ENCODE measurements around the gene SBNO2.

The SBNO2 gene

DNA sequence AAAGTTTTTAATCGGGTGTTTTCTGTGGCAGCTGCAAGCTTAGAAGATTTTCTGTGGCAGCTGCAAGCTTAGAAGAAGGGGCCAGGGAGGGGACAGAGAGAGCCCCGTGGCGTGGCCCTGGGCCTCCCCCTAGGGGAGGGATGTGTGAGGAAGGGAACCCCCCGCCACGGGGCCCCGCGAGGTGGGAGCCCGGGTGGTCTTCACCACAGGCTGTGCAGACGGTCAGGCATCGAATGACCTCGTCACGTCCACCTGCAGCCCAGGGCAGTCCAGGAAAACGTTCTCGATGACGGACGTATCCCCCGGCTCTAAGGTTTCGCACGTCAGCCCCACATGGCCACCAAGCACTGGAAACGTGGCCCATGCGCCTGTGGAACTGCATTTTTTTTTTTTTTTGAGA lies 87.5 kb downstream of the SBNO2 start:
- DNase-seq = no peak

DNA sequence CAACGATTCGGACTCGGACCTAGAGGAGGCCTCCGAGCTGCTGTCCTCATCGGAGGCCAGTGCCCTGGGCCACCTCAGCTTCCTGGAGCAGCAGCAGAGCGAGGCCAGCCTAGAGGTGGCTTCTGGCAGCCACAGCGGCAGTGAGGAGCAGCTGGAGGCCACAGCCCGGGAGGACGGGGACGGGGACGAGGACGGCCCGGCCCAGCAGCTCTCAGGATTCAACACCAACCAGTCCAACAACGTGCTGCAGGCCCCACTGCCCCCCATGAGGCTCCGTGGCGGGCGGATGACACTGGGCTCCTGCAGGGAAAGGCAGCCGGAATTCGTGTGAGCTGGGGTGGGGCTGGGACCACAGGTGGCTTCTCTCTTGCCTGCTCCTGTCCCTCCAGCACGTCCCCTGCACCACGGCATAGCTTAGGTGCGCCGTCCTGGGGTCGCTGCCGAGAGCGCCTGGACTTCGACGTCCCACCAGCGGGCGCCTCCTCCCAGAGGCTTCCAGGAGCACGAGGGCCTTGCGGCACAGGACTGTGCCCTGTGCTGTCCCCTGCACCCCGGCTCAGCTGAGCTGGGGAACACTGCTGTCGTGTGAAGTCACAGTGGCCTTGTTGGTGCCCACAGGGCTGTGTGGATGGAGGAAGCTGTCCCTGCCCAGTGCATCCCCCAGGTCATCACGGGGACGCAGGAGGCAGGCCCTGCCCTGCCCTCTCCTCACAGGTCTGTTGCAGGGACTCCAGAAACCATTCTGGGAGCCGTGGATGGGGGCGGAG lies 88.2 kb downstream of the SBNO2 start:
- DNase-seq = no peak

DNA sequence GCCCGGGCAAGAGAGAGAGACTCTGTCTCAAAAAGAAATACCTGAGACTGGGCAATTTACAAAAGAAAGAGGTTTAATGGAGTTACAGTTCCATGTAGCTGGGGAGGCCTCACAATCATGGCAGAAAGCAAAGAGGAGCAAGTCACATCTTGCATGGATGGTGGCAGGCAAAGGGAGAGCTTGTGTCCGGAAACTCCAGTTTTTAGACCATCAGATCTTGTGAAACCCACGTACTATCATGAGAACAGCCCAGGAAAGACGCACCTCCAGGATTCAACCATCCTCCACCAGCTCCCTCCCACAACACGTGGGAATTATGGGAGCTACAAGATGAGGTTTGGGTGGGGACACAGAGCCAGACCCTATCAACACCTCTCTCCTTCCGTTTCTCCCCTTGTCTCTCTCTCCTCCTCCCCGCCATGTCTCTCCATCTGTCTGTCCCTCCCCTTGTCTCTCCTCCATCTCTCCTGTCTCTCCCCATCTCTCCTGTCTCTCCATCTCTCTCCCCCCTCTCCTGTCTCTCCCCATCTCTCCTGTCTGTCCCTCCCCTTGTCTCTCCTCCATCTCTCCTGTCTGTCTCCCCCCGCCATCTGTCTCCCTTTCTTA lies 88.9 kb downstream of the SBNO2 start:
- DNase-seq = no peak

DNA sequence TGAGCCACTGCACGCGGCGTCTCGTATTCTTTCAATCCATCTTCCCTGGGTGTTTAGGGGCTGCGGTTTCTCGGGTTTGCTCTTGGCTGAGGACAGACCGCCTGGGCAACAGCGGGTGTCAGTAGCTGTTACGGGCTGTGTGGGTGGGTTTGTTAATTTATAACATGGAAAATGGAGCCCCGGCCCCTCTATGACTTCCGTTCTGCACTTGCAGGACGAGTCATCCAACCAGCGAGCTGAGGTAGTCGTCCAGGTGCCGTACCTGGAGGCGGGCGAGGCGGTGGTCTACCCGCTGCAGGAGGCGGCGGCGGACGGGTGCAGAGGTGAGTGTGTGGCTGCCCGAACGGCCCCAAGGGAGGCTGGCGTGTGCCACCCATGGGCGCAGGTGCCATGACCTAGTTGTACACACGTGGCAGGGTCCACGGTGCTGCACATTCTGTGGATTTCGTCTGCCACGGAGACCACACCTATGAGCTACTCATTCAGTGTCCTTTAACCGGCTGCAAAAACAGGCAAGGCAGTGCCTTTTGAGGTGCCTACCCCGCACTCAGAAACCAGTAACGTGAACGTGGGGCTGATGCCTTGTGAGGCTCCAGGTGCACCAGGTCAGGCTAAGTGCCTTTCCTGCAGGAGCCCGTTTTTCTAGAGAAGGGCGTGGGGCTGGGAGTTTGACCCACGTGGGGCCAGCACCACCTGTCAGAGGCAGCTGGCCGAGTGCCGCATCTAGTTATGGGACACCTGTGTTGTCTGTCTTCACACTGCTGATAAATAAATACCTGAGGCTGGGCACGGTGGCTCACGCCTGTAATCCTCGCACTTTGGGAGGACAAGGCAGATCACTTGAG lies 89.8 kb downstream of the SBNO2 start:
- DNase-seq = no peak

DNA sequence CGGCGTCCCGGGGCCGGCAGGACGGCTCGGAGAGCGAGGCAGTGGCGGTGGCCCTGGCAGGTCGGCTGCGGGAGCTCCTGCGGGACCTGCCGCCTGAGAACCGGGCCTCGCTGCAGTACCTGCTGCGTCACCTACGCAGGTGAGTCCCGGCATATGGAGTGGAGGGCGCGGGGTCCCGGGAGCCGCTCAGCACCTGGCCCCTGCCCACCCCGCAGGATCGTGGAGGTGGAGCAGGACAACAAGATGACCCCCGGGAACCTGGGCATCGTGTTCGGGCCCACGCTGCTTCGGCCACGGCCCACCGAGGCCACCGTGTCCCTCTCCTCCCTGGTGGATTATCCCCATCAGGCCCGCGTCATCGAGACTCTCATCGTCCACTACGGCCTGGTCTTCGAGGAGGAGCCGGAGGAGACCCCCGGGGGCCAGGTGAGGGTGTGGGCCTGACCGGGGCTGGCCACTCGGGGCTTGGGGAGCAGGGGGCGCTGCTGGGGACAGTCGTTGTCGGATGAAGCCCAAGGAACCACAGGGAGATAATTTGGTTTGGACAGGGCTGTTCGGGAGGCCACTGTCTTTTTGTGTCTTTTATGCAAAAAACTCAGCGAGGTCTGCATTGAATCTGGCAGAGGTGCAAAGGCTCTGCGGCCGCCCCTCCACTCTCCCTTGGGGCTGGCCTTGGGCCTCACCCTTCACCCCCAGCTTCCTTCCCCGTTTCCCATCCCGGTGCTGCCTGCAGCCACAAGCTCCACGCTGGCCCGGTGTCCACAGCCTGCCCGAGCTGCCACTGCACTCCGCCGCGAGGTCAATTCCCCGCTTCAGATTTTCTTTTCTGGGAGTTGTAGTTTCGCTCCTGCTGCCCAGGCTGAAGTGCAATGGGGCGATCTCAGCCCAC lies 90.9 kb downstream of the SBNO2 start:
- DNase-seq = no peak

DNA sequence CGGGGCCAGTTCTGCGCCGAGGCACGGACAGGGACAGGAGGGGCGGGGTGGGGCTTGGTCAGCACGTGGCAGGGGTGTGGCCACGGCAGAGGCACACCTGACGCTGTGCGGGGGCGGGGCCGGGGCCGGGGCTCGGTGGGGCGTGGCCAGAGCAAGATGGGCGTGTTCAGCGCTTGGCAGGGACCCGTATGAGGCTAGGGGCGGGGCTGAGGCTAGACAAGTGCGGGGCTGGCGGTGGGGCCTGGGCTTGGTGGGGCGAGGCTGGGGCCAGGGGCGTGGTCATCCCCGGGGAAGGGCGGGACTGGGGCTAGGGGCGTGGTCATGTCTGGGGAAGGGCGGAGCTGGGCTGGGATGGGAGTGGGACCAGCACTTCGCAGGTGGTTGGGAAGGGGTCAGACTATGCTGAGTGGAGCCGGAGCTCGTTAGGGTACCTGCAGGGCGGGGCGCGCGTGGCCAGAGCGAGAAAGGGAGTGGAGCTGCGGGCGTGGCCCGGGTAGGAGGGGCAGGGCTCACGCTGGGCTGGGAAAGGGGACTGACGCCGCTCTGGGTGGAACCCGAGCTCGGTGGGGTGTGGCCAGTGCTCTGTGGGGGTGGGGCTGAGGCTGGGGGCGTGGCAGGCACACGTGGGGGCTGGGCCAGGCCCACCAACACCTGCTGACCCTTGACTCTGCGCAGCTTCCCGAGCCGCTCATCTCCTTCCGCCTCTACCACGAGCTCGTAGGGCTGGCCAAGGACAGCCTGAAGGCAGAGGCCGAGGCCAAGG lies 91.7 kb downstream of the SBNO2 start:
- peak; percentile 93 for DNase-seq

DNA sequence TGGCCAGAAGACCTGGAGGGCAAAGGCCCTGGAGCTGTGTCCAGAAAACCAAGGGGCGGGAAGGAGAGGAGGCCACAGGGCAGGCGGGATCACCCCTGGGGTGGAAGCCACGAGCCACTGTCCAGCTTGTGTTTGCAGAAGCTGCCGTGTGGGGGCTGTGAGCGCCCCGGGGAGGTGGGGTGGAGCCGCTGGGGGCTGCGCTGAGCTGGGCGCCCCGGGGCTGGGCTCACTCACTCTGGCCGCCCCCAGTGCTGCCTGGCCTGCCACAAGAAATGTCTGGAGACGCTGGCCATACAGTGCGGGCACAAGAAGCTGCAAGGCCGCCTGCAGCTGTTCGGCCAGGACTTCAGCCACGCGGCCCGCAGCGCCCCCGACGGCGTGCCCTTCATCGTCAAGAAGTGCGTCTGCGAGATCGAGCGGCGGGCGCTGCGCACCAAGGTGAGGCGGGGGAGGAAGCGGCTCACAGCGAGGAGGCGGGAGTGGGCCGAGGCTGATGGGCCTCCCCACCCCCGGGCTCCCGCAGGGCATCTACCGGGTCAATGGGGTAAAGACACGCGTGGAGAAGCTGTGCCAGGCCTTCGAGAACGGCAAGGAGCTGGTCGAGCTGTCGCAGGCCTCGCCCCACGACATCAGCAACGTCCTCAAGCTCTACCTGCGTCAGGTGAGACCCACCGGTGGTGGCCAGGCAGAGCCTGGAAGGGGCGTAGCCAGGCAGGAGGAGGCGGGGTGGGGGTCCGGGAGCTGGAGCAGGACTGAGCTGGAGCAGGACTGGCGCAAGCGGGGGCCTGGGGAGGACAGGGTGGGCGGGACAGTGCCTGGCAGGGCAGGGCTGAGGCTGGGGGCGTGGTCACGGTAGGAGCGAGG lies 92.5 kb downstream of the SBNO2 start:
- no peak for DNase-seq

DNA sequence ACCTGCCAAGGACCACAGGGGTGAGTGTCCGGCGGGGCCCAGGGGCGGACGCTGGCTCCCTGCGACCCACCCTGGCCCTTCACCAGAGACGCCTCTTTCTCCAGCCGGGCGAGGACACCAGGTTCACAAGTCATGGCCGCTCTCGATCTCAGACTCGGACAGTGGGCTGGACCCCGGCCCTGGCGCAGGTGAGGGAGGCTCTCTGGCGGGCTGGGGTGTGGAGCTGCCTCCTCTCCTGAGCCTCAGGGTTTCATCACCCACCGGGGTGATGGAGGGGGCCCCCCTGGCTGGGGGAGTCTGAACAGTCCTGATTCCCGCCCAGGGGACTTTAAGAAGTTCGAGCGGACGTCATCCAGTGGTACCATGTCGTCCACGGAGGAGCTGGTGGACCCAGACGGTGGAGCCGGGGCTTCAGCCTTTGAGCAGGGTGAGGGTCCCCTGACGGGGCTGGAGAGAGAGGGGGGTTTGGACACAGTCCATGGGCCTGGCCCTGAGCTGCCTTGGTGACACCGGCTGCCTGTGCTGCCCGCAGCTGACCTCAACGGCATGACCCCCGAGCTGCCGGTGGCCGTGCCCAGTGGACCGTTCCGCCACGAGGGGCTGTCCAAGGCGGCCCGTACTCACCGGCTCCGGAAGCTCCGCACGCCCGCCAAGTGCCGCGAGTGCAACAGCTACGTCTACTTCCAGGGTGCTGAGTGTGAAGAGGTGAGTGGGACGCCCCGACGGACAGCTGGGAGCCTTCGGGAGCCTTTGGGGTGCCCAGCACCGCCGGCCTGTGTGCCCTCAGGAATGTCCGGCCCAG lies 93.5 kb downstream of the SBNO2 start:
- DNase-seq = no peak

DNA sequence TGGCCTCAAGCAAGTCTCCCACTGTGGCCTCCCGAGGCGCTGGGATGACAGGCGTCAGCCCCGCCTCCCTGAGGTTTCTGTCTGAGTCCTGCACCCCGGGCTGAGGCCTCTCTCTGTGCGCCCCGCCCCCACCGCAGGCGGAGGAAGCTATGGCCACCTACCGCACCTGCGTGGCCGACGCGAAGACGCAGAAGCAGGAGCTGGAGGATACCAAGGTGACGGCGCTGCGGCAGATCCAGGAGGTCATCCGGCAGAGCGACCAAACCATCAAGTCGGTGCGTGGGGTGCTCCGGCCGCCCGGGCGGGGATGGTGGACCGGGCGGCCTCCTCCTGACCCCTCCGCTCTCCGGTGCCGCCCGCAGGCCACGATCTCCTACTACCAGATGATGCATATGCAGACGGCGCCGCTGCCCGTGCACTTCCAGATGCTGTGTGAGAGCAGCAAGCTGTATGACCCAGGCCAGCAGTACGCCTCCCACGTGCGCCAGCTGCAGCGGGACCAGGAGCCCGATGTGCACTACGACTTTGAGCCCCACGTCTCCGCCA lies 94.4 kb downstream of the SBNO2 start:
- DNase-seq = peak; percentile 53

DNA sequence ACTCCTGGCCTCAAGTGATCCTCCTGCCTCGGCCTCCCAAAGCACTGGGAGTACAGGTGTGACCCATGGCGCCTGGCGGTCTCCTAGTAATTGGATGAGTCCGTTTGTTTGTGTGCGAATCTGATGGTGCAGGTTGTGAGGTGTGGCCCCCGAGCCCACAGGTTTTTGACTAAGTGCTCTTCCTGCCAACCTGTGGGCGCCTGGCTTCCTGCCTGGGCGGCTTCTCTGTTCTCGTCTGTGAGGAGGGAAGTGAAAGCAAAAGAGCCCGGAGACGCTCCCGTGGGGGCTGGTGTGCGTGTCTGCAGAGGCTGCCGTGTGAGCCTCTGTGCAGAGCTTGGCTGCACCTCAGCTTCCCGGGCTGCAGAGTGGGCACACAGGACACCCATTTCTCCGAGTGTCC lies 97.1 kb downstream of the SBNO2 start:
- DNase-seq = peak; percentile 94

DNA sequence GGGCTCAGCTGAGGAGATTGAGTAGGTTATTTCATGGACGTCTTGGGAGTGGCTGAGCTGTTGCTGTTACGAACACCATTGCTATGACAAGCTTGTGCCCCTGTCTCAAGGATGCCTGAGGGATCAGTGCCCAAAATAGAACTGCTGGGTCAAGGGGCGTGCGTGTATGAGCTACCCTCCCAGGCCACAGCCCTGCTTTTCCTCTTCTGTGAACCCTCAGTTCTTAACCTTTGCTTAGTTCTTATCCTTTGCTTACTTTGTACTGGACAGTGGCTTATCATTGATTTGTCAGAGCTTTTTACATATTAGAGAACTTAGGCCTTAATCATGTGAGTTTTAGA lies 98.1 kb downstream of the SBNO2 start:
- no peak for DNase-seq

DNA sequence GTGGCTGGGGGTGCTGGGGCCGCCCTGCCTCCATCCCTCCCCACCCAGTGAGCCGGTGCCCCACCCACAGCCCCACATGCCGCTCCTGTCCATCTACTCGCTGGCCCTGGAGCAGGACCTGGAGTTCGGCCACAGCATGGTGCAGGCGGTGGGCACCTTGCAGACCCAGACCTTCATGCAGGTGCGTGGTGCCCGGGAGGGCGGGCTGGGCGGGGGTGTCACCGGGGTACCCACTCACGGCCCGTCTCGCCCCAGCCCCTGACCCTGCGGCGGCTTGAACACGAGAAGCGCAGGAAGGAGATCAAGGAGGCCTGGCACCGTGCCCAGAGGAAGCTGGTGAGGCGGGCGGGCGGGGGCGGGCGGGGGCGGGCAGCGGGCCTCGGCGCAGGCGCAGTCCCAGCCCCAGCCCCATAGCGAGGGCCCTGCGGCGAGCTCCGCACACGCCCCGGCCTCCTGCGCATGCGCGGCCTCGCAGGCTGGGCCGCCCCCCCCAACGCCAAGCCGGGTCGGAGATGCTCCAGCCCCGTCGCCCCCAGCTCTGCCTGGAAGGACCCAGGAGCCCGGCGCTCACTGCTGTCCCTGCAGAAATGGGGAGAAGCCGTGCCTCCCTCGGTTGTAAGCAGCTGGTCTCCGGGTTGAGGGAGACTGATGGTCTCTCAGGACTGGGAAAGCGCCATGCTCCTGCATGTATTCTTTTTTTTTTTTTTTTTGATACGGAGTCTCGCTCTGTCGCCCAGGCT lies 99.4 kb downstream of the SBNO2 start:
- peak; percentile 93 for DNase-seq

DNA sequence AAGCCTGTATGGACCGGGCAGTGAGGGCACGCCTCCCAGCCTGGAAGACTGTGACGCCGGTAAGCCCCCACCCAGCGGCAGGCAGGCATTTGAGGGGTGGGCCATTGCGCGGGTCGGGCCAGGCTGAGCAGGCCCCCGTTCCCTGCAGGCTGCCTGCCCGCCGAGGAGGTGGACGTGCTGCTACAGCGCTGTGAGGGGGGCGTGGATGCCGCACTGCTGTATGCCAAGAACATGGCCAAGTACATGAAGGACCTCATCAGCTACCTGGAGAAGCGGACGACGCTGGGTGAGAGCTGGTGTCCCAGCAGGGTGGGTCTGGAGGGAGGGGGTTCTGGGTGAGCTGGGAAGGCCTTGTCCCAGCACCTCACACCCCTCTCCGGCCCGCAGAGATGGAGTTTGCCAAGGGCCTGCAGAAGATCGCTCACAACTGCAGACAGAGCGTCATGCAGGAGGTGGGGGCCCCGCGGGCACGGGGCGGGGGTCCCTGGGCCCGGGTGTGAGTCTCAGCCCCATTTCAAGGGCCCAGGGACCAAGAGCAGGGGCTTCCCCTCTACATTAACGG lies 100.0 kb downstream of the SBNO2 start:
- no peak for DNase-seq

DNA sequence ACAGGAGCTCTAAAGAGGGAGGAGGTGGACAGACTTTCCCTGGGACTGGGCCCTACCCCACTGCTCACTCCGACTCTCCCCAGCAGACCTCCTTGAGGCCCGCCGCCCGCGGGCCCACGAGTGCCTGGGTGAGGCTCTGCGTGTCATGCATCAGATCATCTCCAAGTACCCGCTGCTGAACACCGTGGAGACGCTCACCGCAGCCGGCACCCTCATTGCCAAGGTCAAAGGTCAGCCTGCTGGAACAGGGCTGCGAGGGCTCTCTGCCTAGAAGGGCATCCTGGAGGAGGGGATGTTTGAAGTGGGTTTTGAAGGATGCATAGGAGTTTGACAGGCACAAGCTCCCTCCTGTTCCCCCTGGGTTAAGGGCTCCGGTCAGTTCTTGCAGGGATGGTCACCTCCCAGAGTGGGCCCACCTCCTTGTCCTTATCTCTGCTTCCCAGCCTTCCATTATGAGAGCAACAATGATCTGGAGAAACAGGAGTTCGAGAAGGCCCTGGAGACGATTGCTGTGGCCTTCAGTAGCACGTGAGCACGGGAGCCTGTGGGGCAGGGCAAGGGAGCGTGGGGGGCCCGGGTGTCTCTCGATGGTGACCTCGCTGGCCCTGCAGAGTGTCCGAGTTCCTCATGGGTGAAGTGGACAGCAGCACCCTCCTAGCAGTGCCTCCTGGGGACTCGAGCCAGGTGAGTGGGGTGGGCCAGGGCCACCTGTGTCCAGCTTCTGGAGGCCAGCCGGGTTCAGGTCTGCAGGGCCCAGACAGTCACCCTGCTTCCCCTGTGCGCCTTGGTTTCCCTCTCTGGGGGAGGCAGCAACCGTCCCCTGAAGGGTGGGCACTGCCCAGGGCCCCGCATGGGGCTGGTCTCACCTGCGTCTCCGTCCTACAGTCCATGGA lies 100.8 kb downstream of the SBNO2 start:
- no peak for DNase-seq

DNA sequence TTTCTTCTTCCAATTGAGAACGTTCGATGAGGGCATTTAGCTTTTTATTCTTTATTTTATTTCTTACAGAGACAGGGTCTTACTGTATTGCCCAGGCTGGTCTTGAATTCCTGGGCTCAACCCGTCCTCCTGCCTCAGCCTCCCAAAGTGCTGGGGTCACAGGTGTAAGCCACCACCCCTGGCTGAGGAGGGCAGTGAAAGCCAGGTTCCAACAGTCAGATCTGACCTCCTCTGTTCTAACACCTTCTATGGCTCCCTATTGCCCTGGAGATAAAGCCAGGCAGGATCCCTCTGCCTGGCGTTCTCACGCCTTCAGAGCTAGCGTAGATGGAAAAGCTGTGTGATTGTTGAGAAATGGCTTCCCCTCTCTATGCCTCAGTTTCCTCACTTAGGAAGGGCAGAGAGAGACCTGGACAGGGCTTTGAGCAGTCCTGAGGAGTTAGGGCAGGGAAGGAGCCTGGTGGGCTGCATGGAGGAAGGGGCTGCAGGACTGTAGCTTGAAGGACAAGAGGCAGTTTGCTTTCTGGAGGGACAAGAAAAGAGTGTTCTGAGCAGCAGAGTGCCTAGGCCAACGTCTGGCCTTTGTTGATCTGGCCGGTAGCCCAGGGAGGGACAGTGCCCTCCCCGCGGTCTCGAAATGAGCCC lies 101.6 kb downstream of the SBNO2 start:
- no peak for DNase-seq

DNA sequence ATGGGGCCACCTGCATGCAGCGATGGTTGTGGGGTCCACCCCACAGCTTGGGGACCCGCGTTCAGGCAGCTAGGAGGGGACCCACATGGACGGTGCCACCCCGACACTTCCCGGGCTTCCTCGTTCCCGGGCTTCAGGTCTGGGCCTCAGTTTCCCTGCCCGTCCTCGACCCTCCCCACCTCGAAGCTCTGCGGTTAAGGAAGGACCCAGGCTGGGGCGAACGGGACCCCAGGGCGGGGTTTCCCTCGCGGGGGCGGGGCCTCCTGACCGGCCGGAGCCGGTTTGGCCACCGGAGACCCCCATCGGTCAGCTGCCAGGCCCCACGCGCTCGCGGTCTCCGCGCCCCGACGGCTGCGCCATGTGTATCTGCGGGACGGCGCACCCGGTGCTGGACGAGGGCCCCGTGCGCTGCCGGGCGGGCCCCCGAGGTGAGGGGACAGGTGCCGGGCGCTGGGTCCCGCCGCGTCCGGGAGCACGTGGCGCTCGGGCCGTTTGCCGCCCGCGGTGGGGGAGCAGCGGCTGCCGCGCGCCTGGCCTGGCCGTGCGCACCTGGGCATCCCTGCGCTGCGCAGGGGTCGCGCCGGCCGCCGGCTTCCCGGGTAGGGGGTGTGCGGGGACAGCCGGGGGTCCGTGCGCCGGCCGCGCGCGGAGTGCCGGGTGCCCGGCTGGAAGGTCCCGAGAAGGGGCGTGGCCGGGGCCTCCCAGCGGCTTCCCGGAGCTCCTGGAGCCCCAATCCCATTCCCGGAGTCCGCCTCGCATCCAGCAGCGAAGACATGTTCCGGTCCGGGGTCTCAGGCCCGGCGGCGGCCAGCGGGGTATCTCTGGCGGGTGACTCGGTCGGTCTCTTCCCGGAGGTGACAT lies 102.9 kb downstream of the SBNO2 start:
- no peak for DNase-seq
